ENCODE measurements around the gene SUPT4H1. TPM values are rescaled to one million over a fixed set of nuclear protein-coding genes. Genes with fewer than 3 reads are reported as not detected.

The SUPT4H1 gene
- total and polyA plus RNA-seq, 9 of the 15 experiments (the other 6 are each of a cell fraction or from before 2014, with no cell fraction given) = 62.1 to 320 (median 117) TPM

DNA sequence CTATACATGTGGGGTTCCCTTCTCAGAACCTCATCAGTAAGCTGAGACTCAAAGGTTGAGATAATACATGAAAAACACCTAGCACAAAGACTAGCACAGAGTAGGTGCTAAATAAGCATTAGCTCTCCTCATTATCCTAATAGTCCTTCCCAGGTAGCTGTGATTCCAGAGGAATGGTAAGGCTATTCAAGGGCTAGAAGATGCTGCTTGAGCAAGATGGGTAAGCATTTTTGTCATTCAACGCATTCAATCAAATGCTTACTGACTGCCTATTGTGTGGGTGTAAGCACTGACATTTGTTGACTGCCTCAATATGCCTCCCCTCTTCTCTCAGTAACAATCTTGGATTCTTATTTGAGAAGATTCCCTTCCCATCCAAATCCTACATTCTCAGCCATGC, 4.0 kb downstream of the SUPT4H1 start (continued):
- TF ChIP-seq KLF13 (tag; IDR thresholded peaks at IDR 0.05; ENCODE audit: borderline replicate concordance, low read depth) = no peak

DNA sequence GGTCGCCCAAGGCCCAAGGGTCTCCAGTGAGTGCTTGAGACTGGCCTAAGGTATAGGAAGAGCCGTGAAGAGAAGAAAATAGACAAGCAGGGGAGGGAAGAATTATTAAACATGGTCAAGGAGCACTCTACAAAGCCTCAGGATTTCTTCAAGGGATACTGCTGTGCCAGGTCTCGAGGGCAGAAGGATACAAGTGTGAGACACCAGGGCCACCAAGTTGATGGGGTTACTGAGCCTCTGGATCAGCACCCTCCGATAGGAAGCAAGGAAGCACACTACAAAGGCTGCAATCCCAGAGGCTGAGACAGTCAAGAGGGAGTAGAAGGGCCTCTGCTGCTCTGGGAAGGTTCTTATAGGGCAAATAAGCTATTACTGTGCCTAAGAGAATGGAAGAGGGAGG, 6.5 kb downstream of the SUPT4H1 start:
- TF ChIP-seq CTBP1 (IDR thresholded peaks at IDR 0.05; ENCODE audit: borderline replicate concordance) = no peak
- no peak for TF ChIP-seq BRD4 (IDR thresholded peaks at IDR 0.05)
- TF ChIP-seq PCBP1 (IDR thresholded peaks at IDR 0.05; ENCODE audit: low read depth, low read length, poor library complexity, severe bottlenecking) = no peak
- TF ChIP-seq PRMT5 (CRISPR knock-in tag; IDR thresholded peaks at IDR 0.05) = no peak
- no peak for TF ChIP-seq BRCA1 (IDR thresholded peaks at IDR 0.05)
- no peak for TF ChIP-seq BRCA1 (CRISPR knock-in tag; IDR thresholded peaks at IDR 0.05)
- TF ChIP-seq HSF4 (CRISPR knock-in tag; IDR thresholded peaks at IDR 0.05; ENCODE audit: borderline replicate concordance) = no peak
- TF ChIP-seq ZNF146 (CRISPR knock-in tag; IDR thresholded peaks at IDR 0.05; ENCODE audit: unreplicated experiment) = no peak
- no peak for TF ChIP-seq FOXK1 (CRISPR knock-in tag; IDR thresholded peaks at IDR 0.05; ENCODE audit: borderline replicate concordance)
- TF ChIP-seq NCOR1 (IDR thresholded peaks at IDR 0.05) = no peak
- TF ChIP-seq, protein P1, sequence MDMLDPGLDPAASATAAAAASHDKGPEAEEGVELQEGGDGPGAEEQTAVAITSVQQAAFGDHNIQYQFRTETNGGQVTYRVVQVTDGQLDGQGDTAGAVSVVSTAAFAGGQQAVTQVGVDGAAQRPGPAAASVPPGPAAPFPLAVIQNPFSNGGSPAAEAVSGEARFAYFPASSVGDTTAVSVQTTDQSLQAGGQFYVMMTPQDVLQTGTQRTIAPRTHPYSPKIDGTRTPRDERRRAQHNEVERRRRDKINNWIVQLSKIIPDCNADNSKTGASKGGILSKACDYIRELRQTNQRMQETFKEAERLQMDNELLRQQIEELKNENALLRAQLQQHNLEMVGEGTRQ (CRISPR knock-in tag; IDR thresholded peaks at IDR 0.05) = no peak
- in situ Hi-C loops (cut with MboI) = no loop called here
- CTCF ChIA-PET (ENCODE audit: low intra/inter-chr PET ratio) = no interaction called here
- Histone ChIP-seq H3K36me3 (ENCODE audit: control insufficient read depth, insufficient read depth, low read length) (peaks cover 79% of the 10 kb centered on the region), H3K9me3 (replicated peaks; ENCODE audit: control insufficient read depth, insufficient read depth, low read depth, low read length) (no peaks in the 10 kb centered on the region), H3K4me2 (ENCODE audit: insufficient read depth, low read length) (no peak overlapping the region), H3K4me3 (no peak overlapping the region), H3K9ac (ENCODE audit: insufficient read depth in 1 of 2, low read depth in 2 of 2, low read length in 2 of 2) (no peak overlapping the region), H3K27me3 (ENCODE audit: control insufficient read depth in 2 of 2, insufficient read depth in 2 of 2, low read length in 2 of 2) (no peaks in the 10 kb centered on the region), H3K27ac (ENCODE audit: extremely low read depth, low read depth, low read length) (no peak overlapping the region), H3K4me1 (replicated peaks in 1 of 2; ENCODE audit: control insufficient read depth in 2 of 2, insufficient read depth in 2 of 2, low read length in 2 of 2) (peaks cover 3 to 6% of the 10 kb centered on the region in 2 experiments; a peak in 3 of 5 replicates), H2AFZ (ENCODE audit: low read depth, low read length) (no peak overlapping the region), H4K20me1 (replicated peaks; ENCODE audit: control insufficient read depth, insufficient read depth, low read length) (no peaks in the 10 kb centered on the region), H3K79me2 (ENCODE audit: control insufficient read depth, insufficient read depth, low read length) (peaks cover 25% of the 10 kb centered on the region), H3K9me1 (ENCODE audit: control insufficient read depth, insufficient read depth, low read length) (no peaks in the 10 kb centered on the region)
- intact Hi-C loops (cut with micrococcal nuclease) = no loop called here
- DNase-seq (ENCODE audit: extremely low read depth in 1 of 4, low spot score in 3 of 4) (no peak), ATAC-seq (no peak), FAIRE-seq (no peak)
- POLR2A ChIA-PET = interaction anchor here (2.2 to 3.2 kb wide), 3 partner anchors 8 to 15 kb away, joined by 13 to 44 read pairs (median 22); no protein-coding TSS in a partner anchor
- 66% methylated on average over 4 of the region's 4 CpGs for WGBS (ENCODE audit: insufficient coverage, low coverage, missing lambda C conversion rate)
- BruUV-seq (replicated peaks) = no TSS peak
